HEK293 (cell line): ENCODE data around the gene GAS7.

Source experiments
- TCF7L2 ChIP-seq: IDR thresholded peaks from 2 replicates; pipeline ENCODE4 v1.6.1; 2011; ENCODE audit warnings: low read depth, mild to moderate bottlenecking, inconsistent platforms, low read length, moderate library complexity, borderline replicate concordance
- ZNF16 ChIP-seq: fragments of 450-650 bp; formaldehyde crosslinking; IDR thresholded peaks from 2 replicates; pipeline ENCODE4 v1.5.1; 2016; ENCODE audit warnings: low read depth, missing biosample characterization, missing genetic modification characterization
- ZNF211 ChIP-seq: fragments of 450-650 bp; formaldehyde crosslinking; IDR thresholded peaks from 2 replicates; pipeline ENCODE4 v1.5.1; 2016; ENCODE audit warnings: low read depth, missing biosample characterization, missing genetic modification characterization
- ZNF48 ChIP-seq: fragments of 450-650 bp; formaldehyde crosslinking; IDR thresholded peaks from 2 replicates; pipeline ENCODE4 v1.5.1; 2016; ENCODE audit warnings: missing biosample characterization, missing genetic modification characterization
- ZNF768 ChIP-seq: fragments of 450-650 bp; formaldehyde crosslinking; IDR thresholded peaks from 2 replicates; pipeline ENCODE4 v1.5.1; 2018; ENCODE audit warnings: missing biosample characterization, mild to moderate bottlenecking, missing genetic modification characterization
- ZNF776 ChIP-seq: fragments of 450-650 bp; formaldehyde crosslinking; IDR thresholded peaks from 2 replicates; pipeline ENCODE4 v1.5.0; 2017; ENCODE audit warnings: missing biosample characterization, missing genetic modification characterization, borderline replicate concordance
- TF ChIP-seq, protein P1 (sequence below): fragments of 450-650 bp; formaldehyde crosslinking; IDR thresholded peaks from 2 replicates; pipeline ENCODE4 v1.5.1; 2016; ENCODE audit warnings: missing biosample characterization, missing genetic modification characterization
- TF ChIP-seq, protein P2 (sequence below): fragments of 450-650 bp; IDR thresholded peaks from 2 replicates; pipeline ENCODE4 v1.5.1; 2018; ENCODE audit warnings: missing biosample characterization, missing genetic modification characterization
- TF ChIP-seq, protein P3 (sequence below): fragments of 450-650 bp; formaldehyde crosslinking; IDR thresholded peaks from 2 replicates; pipeline ENCODE4 v1.5.1; 2016; ENCODE audit warnings: missing biosample characterization, missing genetic modification characterization

DNA sequence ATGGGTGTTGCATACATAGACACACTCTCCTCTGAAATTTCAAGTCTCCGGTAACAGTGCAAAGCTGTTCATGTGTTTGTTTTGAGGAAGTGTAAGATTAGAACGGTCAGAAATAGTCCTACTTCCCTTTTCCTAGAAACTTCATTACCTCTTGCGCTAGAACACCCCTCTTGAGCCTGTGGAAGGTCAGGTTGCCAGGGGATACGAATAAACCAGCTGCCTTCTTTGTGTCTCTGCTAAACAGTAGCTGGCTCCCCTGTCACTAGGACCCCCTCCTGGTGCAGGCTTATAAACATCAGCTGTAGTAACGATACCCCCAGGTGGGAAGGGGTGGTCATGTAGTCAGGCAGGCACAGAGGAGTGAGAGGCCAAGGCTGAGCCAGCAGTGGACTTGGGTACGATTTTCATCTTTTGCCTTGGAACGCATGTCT lies 179.9 kb downstream of the GAS7 start:
- TF ChIP-seq ZNF48 (tag by site-specific recombination) (no peak), ZNF776 (tag by site-specific recombination) (no peak), ZNF768 (tag by site-specific recombination) (no peak), ZNF211 (tag by site-specific recombination) (no peak), TCF7L2 (no peak), ZNF16 (no peak)
- TF ChIP-seq, protein P1, sequence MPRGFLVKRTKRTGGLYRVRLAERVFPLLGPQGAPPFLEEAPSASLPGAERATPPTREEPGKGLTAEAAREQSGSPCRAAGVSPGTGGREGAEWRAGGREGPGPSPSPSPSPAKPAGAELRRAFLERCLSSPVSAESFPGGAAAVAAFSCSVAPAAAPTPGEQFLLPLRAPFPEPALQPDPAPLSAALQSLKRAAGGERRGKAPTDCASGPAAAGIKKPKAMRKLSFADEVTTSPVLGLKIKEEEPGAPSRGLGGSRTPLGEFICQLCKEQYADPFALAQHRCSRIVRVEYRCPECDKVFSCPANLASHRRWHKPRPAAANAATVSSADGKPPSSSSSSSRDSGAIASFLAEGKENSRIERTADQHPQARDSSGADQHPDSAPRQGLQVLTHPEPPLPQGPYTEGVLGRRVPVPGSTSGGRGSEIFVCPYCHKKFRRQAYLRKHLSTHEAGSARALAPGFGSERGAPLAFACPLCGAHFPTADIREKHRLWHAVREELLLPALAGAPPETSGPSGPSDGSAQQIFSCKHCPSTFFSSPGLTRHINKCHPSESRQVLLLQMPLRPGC (tag by site-specific recombination) = no peak
- TF ChIP-seq, protein P2, sequence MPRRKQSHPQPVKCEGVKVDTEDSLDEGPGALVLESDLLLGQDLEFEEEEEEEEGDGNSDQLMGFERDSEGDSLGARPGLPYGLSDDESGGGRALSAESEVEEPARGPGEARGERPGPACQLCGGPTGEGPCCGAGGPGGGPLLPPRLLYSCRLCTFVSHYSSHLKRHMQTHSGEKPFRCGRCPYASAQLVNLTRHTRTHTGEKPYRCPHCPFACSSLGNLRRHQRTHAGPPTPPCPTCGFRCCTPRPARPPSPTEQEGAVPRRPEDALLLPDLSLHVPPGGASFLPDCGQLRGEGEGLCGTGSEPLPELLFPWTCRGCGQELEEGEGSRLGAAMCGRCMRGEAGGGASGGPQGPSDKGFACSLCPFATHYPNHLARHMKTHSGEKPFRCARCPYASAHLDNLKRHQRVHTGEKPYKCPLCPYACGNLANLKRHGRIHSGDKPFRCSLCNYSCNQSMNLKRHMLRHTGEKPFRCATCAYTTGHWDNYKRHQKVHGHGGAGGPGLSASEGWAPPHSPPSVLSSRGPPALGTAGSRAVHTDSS (tag by site-specific recombination) = no peak
- TF ChIP-seq, protein P3, sequence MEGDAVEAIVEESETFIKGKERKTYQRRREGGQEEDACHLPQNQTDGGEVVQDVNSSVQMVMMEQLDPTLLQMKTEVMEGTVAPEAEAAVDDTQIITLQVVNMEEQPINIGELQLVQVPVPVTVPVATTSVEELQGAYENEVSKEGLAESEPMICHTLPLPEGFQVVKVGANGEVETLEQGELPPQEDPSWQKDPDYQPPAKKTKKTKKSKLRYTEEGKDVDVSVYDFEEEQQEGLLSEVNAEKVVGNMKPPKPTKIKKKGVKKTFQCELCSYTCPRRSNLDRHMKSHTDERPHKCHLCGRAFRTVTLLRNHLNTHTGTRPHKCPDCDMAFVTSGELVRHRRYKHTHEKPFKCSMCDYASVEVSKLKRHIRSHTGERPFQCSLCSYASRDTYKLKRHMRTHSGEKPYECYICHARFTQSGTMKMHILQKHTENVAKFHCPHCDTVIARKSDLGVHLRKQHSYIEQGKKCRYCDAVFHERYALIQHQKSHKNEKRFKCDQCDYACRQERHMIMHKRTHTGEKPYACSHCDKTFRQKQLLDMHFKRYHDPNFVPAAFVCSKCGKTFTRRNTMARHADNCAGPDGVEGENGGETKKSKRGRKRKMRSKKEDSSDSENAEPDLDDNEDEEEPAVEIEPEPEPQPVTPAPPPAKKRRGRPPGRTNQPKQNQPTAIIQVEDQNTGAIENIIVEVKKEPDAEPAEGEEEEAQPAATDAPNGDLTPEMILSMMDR (tag by site-specific recombination) = no peak
